Adipose tissue (tissue), 3 donors: ENCODE data around the gene PLA2G15. TPM values are rescaled to one million over a fixed set of nuclear protein-coding genes. Genes with fewer than 3 reads are reported as not detected.
A peak's percentile ranks its signal among the peaks of the same experiment; 100 is the strongest.

Experiments
- H3K27ac ChIP-seq: one replicate; pipeline ENCODE4 v1.5.1; 2013; ENCODE audit warnings: low read depth, low read length
- WGBS, 3 donors: extraction: QIAGEN DNeasy Blood & Tissue Kit; methylation state at CpG; one replicate each; pipeline ENCODE4 v1.1.7; 2013; 5-methylcytosine and 5-hydroxymethylcytosine counted together
- polyA plus RNA-seq, 3 donors: library from polyadenylated mRNA; stranded (reverse); fragments of 200-250 nt; gene quantifications; one replicate each; pipeline ENCODE4 v1.2.3, GENCODE V29; 2013
- donor health status: healthy with polysubstance abuse.
- donor health status: Bipolar disorder and iron deficiency.
- donor health status: healthy.

Gene PLA2G15
- polyA plus RNA-seq, 3 donors, result 7.1 to 16.2 (median 8.4) TPM

- 75 to 84% (median 76%) methylated on average over 5 of the region's 5 CpGs for WGBS, 3 donors
- H3K27ac ChIP-seq, result no peak overlapping the region
Observed at GRCh38 chr16:68246666-68247065, 1.5 kb downstream of the PLA2G15 start.

DNA sequence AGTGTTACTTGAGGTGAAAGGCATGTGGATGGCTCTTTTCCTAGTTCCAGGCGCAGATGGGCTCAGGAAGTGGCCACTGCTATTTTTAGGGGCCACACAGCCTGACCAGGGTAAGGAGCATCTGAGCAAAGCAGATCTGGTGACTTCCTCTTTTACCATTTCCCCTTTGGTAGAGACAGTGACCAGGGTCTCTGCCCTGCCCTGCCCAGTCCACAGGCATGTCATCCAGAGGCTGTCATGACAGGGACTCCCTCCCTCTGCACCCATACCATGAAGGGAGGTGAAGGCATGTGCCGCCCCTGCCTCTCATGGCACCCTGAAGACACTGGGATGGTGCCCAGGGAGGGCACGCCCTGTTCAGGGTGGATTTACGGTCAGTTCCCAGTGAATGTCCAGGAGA lies 2.2 kb downstream of the PLA2G15 start:
- H3K27ac ChIP-seq, result no peak overlapping the region
- 76 to 94% (median 84%) methylated on average over 4 of the region's 4 CpGs for WGBS, 3 donors

GRCh38 chr16:68247932-68248331 lies 2.8 kb downstream of the PLA2G15 start:
- 76 to 90% (median 80%) methylated on average over 4 of the region's 4 CpGs for WGBS, 3 donors
- H3K27ac ChIP-seq, result no peak overlapping the region

GRCh38 chr16:68249371-68249770 lies 4.2 kb downstream of the PLA2G15 start:
- 83 to 91% (median 91%) methylated on average over 4 of the region's 4 CpGs for WGBS, 3 donors
- no peak overlapping the region for H3K27ac ChIP-seq

DNA sequence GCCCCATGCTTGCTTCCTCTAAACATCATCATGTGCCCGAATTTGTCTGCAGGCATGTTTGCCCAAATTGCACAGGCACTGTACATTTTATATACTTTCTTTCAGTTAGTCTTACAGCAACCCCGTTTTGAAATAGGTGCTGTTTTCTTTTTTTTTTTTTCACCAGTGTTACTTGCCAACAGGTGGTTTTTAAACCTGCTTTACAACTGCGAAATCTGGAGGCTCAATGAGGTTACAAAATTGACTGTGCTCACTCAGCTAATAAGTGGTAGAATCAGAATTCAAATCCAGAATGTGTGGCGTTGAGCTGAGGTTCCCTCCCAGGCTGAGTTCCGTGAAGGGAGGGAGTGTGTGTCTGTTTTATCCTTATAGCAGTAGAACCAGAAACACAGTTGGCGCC lies 5.8 kb downstream of the PLA2G15 start:
- H3K27ac ChIP-seq, result no peak overlapping the region

DNA sequence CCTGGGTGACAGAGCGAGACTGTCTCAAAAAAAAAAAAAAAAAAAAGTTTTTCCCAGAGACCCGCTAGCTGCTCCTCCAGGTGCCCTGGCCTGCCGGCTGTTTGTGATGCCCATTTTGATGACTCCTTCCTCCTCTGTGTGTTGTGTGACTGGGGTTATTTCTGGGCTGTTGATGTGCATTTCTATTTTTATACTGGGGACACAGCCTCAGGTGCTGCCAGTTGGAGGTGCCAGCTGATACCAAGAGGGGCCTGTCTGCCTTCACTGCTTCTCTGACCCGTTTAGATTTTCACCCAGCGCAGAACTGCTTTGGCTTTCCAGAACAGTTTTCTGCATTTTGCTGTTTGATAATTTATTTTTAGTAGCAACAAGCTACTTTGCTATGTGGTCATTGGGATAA lies 6.7 kb downstream of the PLA2G15 start:
- H3K27ac ChIP-seq, result no peak overlapping the region
- WGBS, 3 donors, result 84 to 88% (median 85%) methylated on average over 4 to 5 of the region's 5 CpGs

More for the DNA sequence above, 5.8 kb downstream of the PLA2G15 start:
- WGBS, 3 donors, result 82 to 90% (median 85%) methylated on average over 6 of the region's 6 CpGs

- H3K27ac ChIP-seq, result no peak overlapping the region
- 90 to 94% (median 90%) methylated on average over 5 of the region's 5 CpGs for WGBS, 3 donors
Observed at GRCh38 chr16:68252383-68252782, 7.2 kb downstream of the PLA2G15 start.

- H3K27ac ChIP-seq, result no peak overlapping the region
- WGBS, 3 donors, result 93 to 96% (median 94%) methylated on average over 4 of the region's 4 CpGs
Observed at GRCh38 chr16:68253721-68254120, 8.5 kb downstream of the PLA2G15 start.

GRCh38 chr16:68255712-68256111 lies 10.5 kb downstream of the PLA2G15 start:
- WGBS, 3 donors, result 90 to 95% (median 92%) methylated on average over 18 of the region's 18 CpGs
- no peak overlapping the region for H3K27ac ChIP-seq

- peak overlapping the region; percentile 36 for H3K27ac ChIP-seq
- WGBS, 3 donors, result 51 to 84% (median 57%) methylated on average over 6 of the region's 6 CpGs
Observed at GRCh38 chr16:68257251-68257905, 12.2 kb downstream of the PLA2G15 start.

- WGBS, 3 donors, result 51 to 75% (median 52%) methylated on average over 13 of the region's 13 CpGs
Observed at GRCh38 chr16:68257906-68258800, 13.0 kb downstream of the PLA2G15 start.

DNA sequence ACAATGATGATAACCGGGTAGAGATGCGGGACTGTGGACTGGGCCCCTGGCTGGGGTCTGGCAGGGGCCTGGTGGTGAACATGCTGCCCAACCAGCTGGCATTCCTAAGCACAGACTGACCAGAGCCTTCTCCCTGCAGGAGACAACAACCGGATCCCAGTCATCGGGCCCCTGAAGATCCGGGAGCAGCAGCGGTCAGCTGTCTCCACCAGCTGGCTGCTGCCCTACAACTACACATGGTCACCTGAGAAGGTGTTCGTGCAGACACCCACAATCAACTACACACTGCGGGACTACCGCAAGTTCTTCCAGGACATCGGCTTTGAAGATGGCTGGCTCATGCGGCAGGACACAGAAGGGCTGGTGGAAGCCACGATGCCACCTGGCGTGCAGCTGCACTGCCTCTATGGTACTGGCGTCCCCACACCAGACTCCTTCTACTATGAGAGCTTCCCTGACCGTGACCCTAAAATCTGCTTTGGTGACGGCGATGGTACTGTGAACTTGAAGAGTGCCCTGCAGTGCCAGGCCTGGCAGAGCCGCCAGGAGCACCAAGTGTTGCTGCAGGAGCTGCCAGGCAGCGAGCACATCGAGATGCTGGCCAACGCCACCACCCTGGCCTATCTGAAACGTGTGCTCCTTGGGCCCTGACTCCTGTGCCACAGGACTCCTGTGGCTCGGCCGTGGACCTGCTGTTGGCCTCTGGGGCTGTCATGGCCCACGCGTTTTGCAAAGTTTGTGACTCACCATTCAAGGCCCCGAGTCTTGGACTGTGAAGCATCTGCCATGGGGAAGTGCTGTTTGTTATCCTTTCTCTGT lies 14.0 kb downstream of the PLA2G15 start:
- 89 to 92% (median 90%) methylated on average over 27 of the region's 27 CpGs for WGBS, 3 donors
- no peak overlapping the region for H3K27ac ChIP-seq

More at GRCh38 chr16:68257906-68258800, 13.0 kb downstream of the PLA2G15 start:
- no peak overlapping the region for H3K27ac ChIP-seq

DNA sequence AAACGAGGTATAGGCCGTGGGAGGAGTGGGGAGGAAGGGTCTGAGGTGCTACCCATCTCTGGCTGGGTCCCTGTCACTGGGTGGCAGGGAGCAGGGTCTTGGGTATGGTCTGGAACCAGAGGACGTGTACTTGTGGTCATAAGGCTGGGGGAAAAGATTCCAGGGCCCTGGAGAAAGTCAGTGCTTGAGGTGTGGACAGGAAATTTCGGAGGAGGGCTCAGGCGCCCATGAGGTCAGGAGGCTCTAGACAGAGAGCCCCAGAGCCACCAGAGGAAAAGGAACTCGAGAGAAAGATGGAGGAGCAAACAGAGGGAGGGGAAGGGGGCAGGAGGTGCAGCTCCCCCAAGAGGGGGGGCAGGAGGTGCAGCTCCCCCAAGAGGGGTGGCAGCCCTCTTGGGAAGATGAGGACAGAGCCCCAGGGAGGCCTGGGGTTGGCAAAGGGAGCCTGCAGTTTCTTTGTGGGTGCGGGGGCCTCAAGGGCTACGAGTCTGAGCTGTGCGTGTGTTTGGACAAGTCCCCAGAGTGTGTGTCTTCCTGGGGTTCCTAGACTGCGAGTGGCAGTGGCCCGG lies 18.5 kb downstream of the PLA2G15 start:
- 36 to 40% (median 37%) methylated on average over 11 of the region's 11 CpGs for WGBS, 3 donors
- H3K27ac ChIP-seq, result peak overlapping the region; percentile 83

GRCh38 chr16:68264128-68265077 lies 19.2 kb downstream of the PLA2G15 start, which contains the start of gene SLC7A6:
TSS of gene SLC7A6 (plus strand) at chr16:68264526. CDS start at chr16:68274727, 10,201 bp downstream.
- 0 to 1% (median 0%) methylated on average over 94 to 121 of the region's 123 CpGs for WGBS, 3 donors
- peak within 1 kb of the TSS; percentile 83 for H3K27ac ChIP-seq

GRCh38 chr16:68265078-68265920 lies 20.1 kb downstream of the PLA2G15 start:
- H3K27ac ChIP-seq, result peak overlapping the region; percentile 83
- WGBS, 3 donors, result 3 to 24% (median 5%) methylated on average over 23 of the region's 23 CpGs

DNA sequence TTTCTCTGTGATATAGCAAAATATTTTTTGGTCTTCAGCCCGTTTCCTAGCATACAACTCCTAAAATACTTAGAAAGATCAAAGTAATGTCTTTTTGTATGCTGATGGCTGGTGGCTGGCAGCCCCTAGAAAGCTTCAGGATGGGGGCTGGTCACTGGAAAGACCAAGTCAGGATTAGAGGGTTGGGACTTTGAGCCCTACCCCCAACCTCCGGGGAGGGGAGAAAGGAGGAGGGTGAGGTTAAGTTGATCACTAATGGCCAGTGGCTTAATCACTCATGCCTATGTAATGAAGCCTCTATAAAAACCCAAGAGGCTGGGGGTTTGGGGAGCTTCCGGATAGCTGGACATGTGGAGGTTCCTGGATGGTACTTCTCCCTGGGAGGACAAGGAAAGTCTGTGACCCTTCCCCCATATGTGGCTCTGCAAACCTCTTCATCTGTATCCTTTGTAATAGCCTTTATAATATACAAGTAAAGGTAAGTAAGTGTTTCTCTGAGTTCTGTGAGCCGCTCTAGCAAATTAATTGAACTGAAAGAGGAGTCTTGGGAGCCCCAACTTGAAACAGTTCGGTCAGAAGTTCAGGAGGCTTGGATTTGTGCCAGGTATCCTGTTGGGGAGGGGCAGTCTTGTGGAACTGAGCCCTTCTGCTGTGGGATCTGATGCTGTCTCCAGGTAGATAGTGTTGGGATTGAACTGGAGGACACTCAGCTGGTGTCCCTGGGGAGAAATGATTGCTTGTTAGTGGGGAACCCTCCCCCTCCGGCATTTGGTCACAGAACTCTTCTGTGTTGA lies 22.6 kb downstream of the PLA2G15 start:
- 61 to 74% (median 67%) methylated on average over 6 of the region's 6 CpGs for WGBS, 3 donors

More for the DNA sequence above, 22.6 kb downstream of the PLA2G15 start:
- H3K27ac ChIP-seq, result no peak overlapping the region
